IPS-11a (cell line): ENCODE results near the gene PIMREG.
"Not testable (repeated sequence)": the region's sequence is repeated elsewhere in the genome, so short reads cannot be mapped to it uniquely, and the experiment has no call there.

Source experiments
- H3K4me3 ChIP-seq: one replicate; pipeline ENCODE4 v1.5.1; 2013; ENCODE audit warnings: low read depth, low read length, control low read depth

PIMREG gene

GRCh38 chr17:6476810-6477179, 32.5 kb downstream of the PIMREG start:
- no peak overlapping the region for H3K4me3 ChIP-seq

- H3K4me3 ChIP-seq: no peak overlapping the region
These were observed 33.7 kb downstream of the PIMREG start for GRCh38 chr17:6477831-6478383.

- H3K4me3 ChIP-seq: no peak overlapping the region
These were observed 34.2 kb downstream of the PIMREG start for GRCh38 chr17:6478486-6478885.

GRCh38 chr17:6479622-6480302, 35.5 kb downstream of the PIMREG start:
- H3K4me3 ChIP-seq: no peak overlapping the region

- H3K4me3 ChIP-seq: no peak overlapping the region
These were observed 36.0 kb downstream of the PIMREG start for GRCh38 chr17:6480303-6480675.

GRCh38 chr17:6482105-6482455, 37.8 kb downstream of the PIMREG start:
- no peak overlapping the region for H3K4me3 ChIP-seq

- not testable (repeated sequence) for H3K4me3 ChIP-seq
These were observed 38.5 kb downstream of the PIMREG start for GRCh38 chr17:6482796-6483195.

GRCh38 chr17:6483507-6483906, 39.3 kb downstream of the PIMREG start:
- no peak overlapping the region for H3K4me3 ChIP-seq

- H3K4me3 ChIP-seq: no peak overlapping the region
These were observed 41.6 kb downstream of the PIMREG start for GRCh38 chr17:6485646-6486412.

- no peak overlapping the region for H3K4me3 ChIP-seq
These were observed 43.2 kb downstream of the PIMREG start for GRCh38 chr17:6487251-6488007.

GRCh38 chr17:6488008-6488539, 43.8 kb downstream of the PIMREG start:
- no peak overlapping the region for H3K4me3 ChIP-seq

- H3K4me3 ChIP-seq: no peak overlapping the region
These were observed 44.8 kb downstream of the PIMREG start for GRCh38 chr17:6489016-6489550.

- no peak overlapping the region for H3K4me3 ChIP-seq
These were observed 46.9 kb downstream of the PIMREG start for GRCh38 chr17:6491071-6491700.

GRCh38 chr17:6492892-6493674, 48.8 kb downstream of the PIMREG start:
- H3K4me3 ChIP-seq: no peak overlapping the region

GRCh38 chr17:6494239-6494941, 50.1 kb downstream of the PIMREG start:
- no peak overlapping the region for H3K4me3 ChIP-seq

- no peak overlapping the region for H3K4me3 ChIP-seq
These were observed 51.3 kb downstream of the PIMREG start for GRCh38 chr17:6495450-6496115.

GRCh38 chr17:6496116-6496481, 51.8 kb downstream of the PIMREG start:
- H3K4me3 ChIP-seq: no peak overlapping the region

- H3K4me3 ChIP-seq: no peak overlapping the region
These were observed 52.6 kb downstream of the PIMREG start for GRCh38 chr17:6496640-6497441.
